Astrocyte (in vitro differentiated cells and primary cell): ENCODE data around the gene BBS9. TPM values are rescaled to one million over a fixed set of nuclear protein-coding genes. Genes with fewer than 3 reads are reported as not detected.

Experiments used
- DNase-seq: peaks from one replicate; pipeline ENCODE4 v3.0.0-alpha.2; 2010; ENCODE audit warnings: low read depth
- FAIRE-seq: peaks from 2 replicates; lab custom pipeline; 2011; peaks lifted over from hg19 to GRCh38; lab: Jason Lieb, UNC
- H2AFZ ChIP-seq: 2 replicates; pipeline ENCODE4 v1.6.0; 2012; ENCODE audit warnings: low read depth, low read length, inconsistent platforms
- H3K27ac ChIP-seq: 2 replicates; pipeline ENCODE4 v1.5.1; 2011; ENCODE audit warnings: low read depth, low read length, inconsistent platforms
- H3K27me3 ChIP-seq: 2 replicates; pipeline ENCODE4 v1.6.0; 2011; ENCODE audit warnings: low read length, inconsistent platforms; ENCODE audit not compliant: insufficient read depth
- H3K36me3 ChIP-seq: 2 replicates; pipeline ENCODE4 v1.5.1; 2011; ENCODE audit warnings: low read length, inconsistent platforms; ENCODE audit not compliant: insufficient read depth
- H3K4me1 ChIP-seq: 2 replicates; pipeline ENCODE4 v1.5.1; 2011; ENCODE audit warnings: low read length, inconsistent platforms; ENCODE audit not compliant: insufficient read depth
- H3K4me2 ChIP-seq: 2 replicates; pipeline ENCODE4 v1.6.0; 2012; ENCODE audit warnings: low read length, inconsistent platforms
- H3K4me3 ChIP-seq: 2 replicates; pipeline ENCODE4 v1.5.1; 2011; ENCODE audit warnings: low read depth, mild to moderate bottlenecking, low read length, inconsistent platforms; ENCODE audit not compliant: insufficient read depth
- H3K79me2 ChIP-seq: 2 replicates; pipeline ENCODE4 v1.6.0; 2012; ENCODE audit warnings: mild to moderate bottlenecking, low read length, inconsistent platforms; ENCODE audit not compliant: insufficient read depth
- H3K9ac ChIP-seq: 2 replicates; pipeline ENCODE4 v1.6.0; 2012; ENCODE audit warnings: mild to moderate bottlenecking, low read length, inconsistent platforms
- H3K9me3 ChIP-seq: 2 replicates; pipeline ENCODE4 v1.5.1; 2012; ENCODE audit warnings: low read depth, mild to moderate bottlenecking, low read length, inconsistent platforms; ENCODE audit not compliant: insufficient read depth
- H4K20me1 ChIP-seq: 2 replicates; pipeline ENCODE4 v1.6.0; 2012; ENCODE audit warnings: low read length, inconsistent platforms; ENCODE audit not compliant: insufficient read depth
- H3K27ac Mint-ChIP-seq: one replicate; pipeline ENCODE4 v1.8.0; 2021; ENCODE audit warnings: mild to moderate bottlenecking, mixed read lengths; ENCODE audit not compliant: unreplicated experiment
- H3K27me3 Mint-ChIP-seq: one replicate; pipeline ENCODE4 v1.8.0; 2021; ENCODE audit warnings: low read depth, mixed read lengths; ENCODE audit not compliant: unreplicated experiment
- H3K36me3 Mint-ChIP-seq: one replicate; pipeline ENCODE4 v1.8.0; 2021; ENCODE audit warnings: low read depth, mixed read lengths; ENCODE audit not compliant: unreplicated experiment
- H3K4me1 Mint-ChIP-seq: one replicate; pipeline ENCODE4 v1.8.0; 2021; ENCODE audit warnings: low read depth, mixed read lengths; ENCODE audit not compliant: unreplicated experiment
- H3K4me3 Mint-ChIP-seq: one replicate; pipeline ENCODE4 v1.8.0; 2021; ENCODE audit warnings: mild to moderate bottlenecking, moderate library complexity, mixed read lengths; ENCODE audit not compliant: unreplicated experiment
- H3K9me3 Mint-ChIP-seq: one replicate; pipeline ENCODE4 v1.8.0; 2021; ENCODE audit warnings: mild to moderate bottlenecking, mixed read lengths; ENCODE audit not compliant: unreplicated experiment
- CTCF ChIP-seq: IDR thresholded peaks from 2 replicates; pipeline ENCODE4 v1.5.1; 2011; ENCODE audit warnings: low read depth, mild to moderate bottlenecking, inconsistent platforms, low read length, moderate library complexity; ENCODE audit not compliant: insufficient read depth
- EZH2 ChIP-seq: IDR thresholded peaks from 2 replicates; pipeline ENCODE4 v1.6.1; 2012; ENCODE audit warnings: mild to moderate bottlenecking, low read length, inconsistent platforms; ENCODE audit not compliant: insufficient read depth
- total RNA-seq: library from RNA; stranded (reverse); gene quantifications from 2 replicates; pipeline ENCODE4 v1.2.1, GENCODE V29; 2021

Gene BBS9
- total RNA-seq, 1 donor from 2014 or later = 25.1 TPM

GRCh38 chr7:33107136-33108066 lies 22.0 kb upstream of the BBS9 start:
- H3K9me3 Mint-ChIP-seq = no peaks in the 10 kb centered on the region
- no peak for TF ChIP-seq EZH2
- peak; percentile 31 for TF ChIP-seq CTCF

GRCh38 chr7:33108554-33109004 lies 20.8 kb upstream of the BBS9 start:
- DNase-seq (peak; percentile 36), FAIRE-seq (no peak)
- H3K4me3 Mint-ChIP-seq = peak overlapping the region; percentile 94
- peak overlapping the region; percentile 89 for H3K9ac ChIP-seq
- H3K4me1 ChIP-seq = peaks cover 8% of the 10 kb centered on the region
- H3K27me3 Mint-ChIP-seq = peaks cover 2% of the 10 kb centered on the region
- peak overlapping the region; percentile 85 for H3K4me2 ChIP-seq
- H2AFZ ChIP-seq = peak overlapping the region; percentile 87
- H3K27me3 ChIP-seq = no peaks in the 10 kb centered on the region
- peak overlapping the region; percentile 76 for H3K27ac ChIP-seq
- TF ChIP-seq CTCF = peak; percentile 18
- no peak for TF ChIP-seq EZH2
- peaks cover 47% of the 10 kb centered on the region for H4K20me1 ChIP-seq
- H3K36me3 ChIP-seq = no peaks in the 10 kb centered on the region
- no peaks in the 10 kb centered on the region for H3K9me3 ChIP-seq
- peaks cover 56% of the 10 kb centered on the region for H3K79me2 ChIP-seq
- H3K4me3 ChIP-seq = peak overlapping the region; percentile 87
- no peaks in the 10 kb centered on the region for H3K36me3 Mint-ChIP-seq
- H3K27ac Mint-ChIP-seq = peak overlapping the region; percentile 72
- peaks cover 9% of the 10 kb centered on the region for H3K4me1 Mint-ChIP-seq
- H3K9me3 Mint-ChIP-seq = no peaks in the 10 kb centered on the region

More at GRCh38 chr7:33107136-33108066, 22.0 kb upstream of the BBS9 start:
- Histone ChIP-seq H3K27me3 (no peaks in the 10 kb centered on the region), H4K20me1 (peaks cover 58% of the 10 kb centered on the region), H3K9ac (peak overlapping the region; percentile 89), H3K9me3 (no peaks in the 10 kb centered on the region), H3K27ac (no peak overlapping the region), H3K4me2 (peak overlapping the region; percentile 85), H3K79me2 (peaks cover 68% of the 10 kb centered on the region), H3K4me1 (peaks cover 8% of the 10 kb centered on the region), H3K36me3 (peaks cover 7% of the 10 kb centered on the region), H2AFZ (no peak overlapping the region), H3K4me3 (peak overlapping the region; percentile 87)
- Mint-ChIP-seq H3K36me3 (peaks cover 2% of the 10 kb centered on the region), H3K27me3 (peaks cover 2% of the 10 kb centered on the region), H3K4me1 (peaks cover 9% of the 10 kb centered on the region), H3K4me3 (peak overlapping the region; percentile 94), H3K27ac (peak overlapping the region; percentile 81)
- DNase-seq = peak; percentile 22
- FAIRE-seq = no peak
